ENCODE results near the gene NAV1. TPM values are rescaled to one million over a fixed set of nuclear protein-coding genes. Genes with fewer than 3 reads are reported as not detected.

NAV1 gene
- total and polyA plus RNA-seq, 12 donors = 3.0 to 21.9 (median 12.8) TPM

DNA sequence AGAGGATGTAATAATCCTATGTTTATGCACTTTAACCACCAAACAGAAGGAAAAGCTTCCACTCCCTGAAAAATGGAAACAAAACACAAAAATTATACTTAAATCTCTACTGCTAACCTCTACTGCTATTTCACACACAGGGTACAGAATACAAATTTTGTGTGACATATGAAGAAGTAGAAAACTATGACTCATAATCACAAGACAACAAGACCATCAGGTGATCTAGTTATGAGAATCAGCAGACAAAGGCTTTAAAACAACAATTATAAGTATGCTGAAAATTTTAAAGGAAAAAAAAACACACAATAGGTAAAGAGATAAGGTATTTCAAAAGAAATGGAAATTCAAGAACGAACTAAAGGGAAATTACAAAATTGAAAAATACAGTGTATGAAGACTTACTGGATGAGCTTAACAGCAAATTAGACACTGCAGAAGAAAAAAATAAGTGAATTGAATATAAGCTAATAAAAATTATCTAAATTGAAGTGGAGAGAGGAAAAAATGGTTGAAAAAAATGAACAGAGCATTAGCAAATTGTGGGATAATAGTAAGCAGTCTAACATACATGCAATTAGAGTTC, 13.6 kb upstream of the NAV1 start:
- Histone ChIP-seq H3K36me3 (replicated peaks in 1 of 2) (no peaks in the 10 kb centered on the region), H3K9me3 (replicated peaks in 1 of 3) (no peaks in the 10 kb centered on the region), H3K27me3 (peaks cover 6% of the 10 kb centered on the region), H3K4me1 (replicated peaks in 1 of 2) (no peaks in the 10 kb centered on the region), H3K27ac (no peak overlapping the region), H3K4me3 (no peak overlapping the region)
- DNase-seq = no peak
- intact Hi-C loops (cut with DNase I) = no loop called here
- no peak for TF ChIP-seq POLR2A (IDR thresholded peaks at IDR 0.05)
- TF ChIP-seq, protein P1, sequence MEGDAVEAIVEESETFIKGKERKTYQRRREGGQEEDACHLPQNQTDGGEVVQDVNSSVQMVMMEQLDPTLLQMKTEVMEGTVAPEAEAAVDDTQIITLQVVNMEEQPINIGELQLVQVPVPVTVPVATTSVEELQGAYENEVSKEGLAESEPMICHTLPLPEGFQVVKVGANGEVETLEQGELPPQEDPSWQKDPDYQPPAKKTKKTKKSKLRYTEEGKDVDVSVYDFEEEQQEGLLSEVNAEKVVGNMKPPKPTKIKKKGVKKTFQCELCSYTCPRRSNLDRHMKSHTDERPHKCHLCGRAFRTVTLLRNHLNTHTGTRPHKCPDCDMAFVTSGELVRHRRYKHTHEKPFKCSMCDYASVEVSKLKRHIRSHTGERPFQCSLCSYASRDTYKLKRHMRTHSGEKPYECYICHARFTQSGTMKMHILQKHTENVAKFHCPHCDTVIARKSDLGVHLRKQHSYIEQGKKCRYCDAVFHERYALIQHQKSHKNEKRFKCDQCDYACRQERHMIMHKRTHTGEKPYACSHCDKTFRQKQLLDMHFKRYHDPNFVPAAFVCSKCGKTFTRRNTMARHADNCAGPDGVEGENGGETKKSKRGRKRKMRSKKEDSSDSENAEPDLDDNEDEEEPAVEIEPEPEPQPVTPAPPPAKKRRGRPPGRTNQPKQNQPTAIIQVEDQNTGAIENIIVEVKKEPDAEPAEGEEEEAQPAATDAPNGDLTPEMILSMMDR (IDR thresholded peaks at IDR 0.05) = no peak
- 88 to 96% (median 92%) methylated on average over 1 of the region's 1 CpG for WGBS, 4 donors

GRCh38 chr1:201527879-201528278, 11.0 kb upstream of the NAV1 start:
- H3K4me3 ChIP-seq = no peak overlapping the region

GRCh38 chr1:201528631-201529252, 10.2 kb upstream of the NAV1 start:
- peak in 1 of 7 donors; percentile 29 for DNase-seq
- Histone ChIP-seq H3K27ac (no peak overlapping the region), H3K36me3 (replicated peaks in 1 of 2) (no peaks in the 10 kb centered on the region), H3K4me3 (no peak overlapping the region), H3K9me3 (replicated peaks in 1 of 3) (no peaks in the 10 kb centered on the region), H3K4me1 (replicated peaks in 1 of 2) (peaks cover 0 to 7% of the 10 kb centered on the region in 2 donors), H3K27me3 (no peaks in the 10 kb centered on the region)
- WGBS, 4 donors = 84 to 95% (median 88%) methylated on average over 3 of the region's 3 CpGs
- intact Hi-C loops (cut with DNase I) = no loop called here
- no peak for TF ChIP-seq POLR2A (IDR thresholded peaks at IDR 0.05)
- TF ChIP-seq, protein P1 (IDR thresholded peaks at IDR 0.05) = no peak

More at GRCh38 chr1:201527879-201528278, 11.0 kb upstream of the NAV1 start:
- no peak overlapping the region for H3K27ac ChIP-seq
- no peaks in the 10 kb centered on the region for H3K9me3 ChIP-seq (replicated peaks in 1 of 3)
- intact Hi-C loops (cut with DNase I) = no loop called here
- no peaks in the 10 kb centered on the region for H3K27me3 ChIP-seq
- DNase-seq = no peak
- peaks cover 0 to 7% of the 10 kb centered on the region in 2 donors for H3K4me1 ChIP-seq (replicated peaks in 1 of 2)
- TF ChIP-seq, protein P1 (IDR thresholded peaks at IDR 0.05) = no peak
- TF ChIP-seq POLR2A (IDR thresholded peaks at IDR 0.05) = no peak
- H3K36me3 ChIP-seq (replicated peaks in 1 of 2) = no peaks in the 10 kb centered on the region
- 83 to 92% (median 87%) methylated on average over 5 of the region's 5 CpGs for WGBS, 4 donors

GRCh38 chr1:201530741-201531531, 8.0 kb upstream of the NAV1 start:
- H3K36me3 ChIP-seq (replicated peaks in 1 of 2) = no peaks in the 10 kb centered on the region
- no peaks in the 10 kb centered on the region for H3K27me3 ChIP-seq
- 47 to 52% (median 51%) methylated on average over 21 to 26 of the region's 26 CpGs for WGBS, 4 donors
- TF ChIP-seq POLR2A (IDR thresholded peaks at IDR 0.05) = no peak
- TF ChIP-seq, protein P1 (IDR thresholded peaks at IDR 0.05) = peak; percentile 52 to 86 (median 70)
- intact Hi-C loops (cut with DNase I) = no loop called here
- H3K4me3 ChIP-seq = no peak overlapping the region
- H3K4me1 ChIP-seq (replicated peaks in 1 of 2) = peaks cover 0 to 20% of the 10 kb centered on the region in 2 donors
- H3K27ac ChIP-seq = no peak overlapping the region
- H3K9me3 ChIP-seq (replicated peaks in 1 of 3) = no peaks in the 10 kb centered on the region
- peak; percentile 72 to 93 (median 81) for DNase-seq
